ENCODE results near the gene SH3BP2. TPM values are rescaled to one million over a fixed set of nuclear protein-coding genes. Genes with fewer than 3 reads are reported as not detected.

Gene SH3BP2
- total and polyA plus RNA-seq, 10 donors: 42.0 to 295 (median 237) TPM

GRCh38 chr4:2849267-2850152 is 56.6 kb downstream of the SH3BP2 start:
- TF ChIP-seq CTCF (IDR thresholded peaks at IDR 0.05 in 8 of 11, conservative IDR thresholded peaks at IDR 0.05 in 3 of 11) (no peak), POLR2A (IDR thresholded peaks at IDR 0.05) (no peak), POLR2AphosphoS5 (IDR thresholded peaks at IDR 0.05) (no peak)
- WGBS, 5 donors: 70 to 71% (median 70%) methylated on average over 9 of the region's 9 CpGs
- peak overlapping the region in 6 of 8 donors; percentile 23 to 61 (median 41) for H3K27ac ChIP-seq
- peaks cover 74 to 100% (median 96%) of the 10 kb centered on the region in 6 donors for H3K4me1 ChIP-seq
- DNase-seq: no peak
- H3K36me3 ChIP-seq: peaks cover 0 to 15% (median 12%) of the 10 kb centered on the region in 6 donors
- no peaks in the 10 kb centered on the region for H3K27me3 ChIP-seq (replicated peaks in 1 of 7)
- intact Hi-C loops (cut with DNase I; ENCODE audit: low total_unique reads): loop anchor here (10.0 kb wide), 2 partner anchors 75 to 85 kb away; no protein-coding TSS in a partner anchor
- H3K4me3 ChIP-seq: no peak overlapping the region
- H3K9me3 ChIP-seq: no peaks in the 10 kb centered on the region

GRCh38 chr4:2850966-2851798 is 58.3 kb downstream of the SH3BP2 start:
- 59 to 68% (median 64%) methylated on average over 2 of the region's 2 CpGs for WGBS, 5 donors
- H3K9me3 ChIP-seq: no peaks in the 10 kb centered on the region
- peaks cover 0 to 21% (median 16%) of the 10 kb centered on the region in 6 donors for H3K36me3 ChIP-seq
- H3K4me3 ChIP-seq: no peak overlapping the region
- intact Hi-C loops (cut with DNase I; ENCODE audit: low total_unique reads): loop anchor here (10.0 kb wide), 2 partner anchors 74 to 86 kb away; no protein-coding TSS in a partner anchor
- DNase-seq: no peak
- peak overlapping the region in 6 of 8 donors; percentile 36 to 83 (median 74) for H3K27ac ChIP-seq
- no peaks in the 10 kb centered on the region for H3K27me3 ChIP-seq (replicated peaks in 1 of 7)
- H3K4me1 ChIP-seq: peaks cover 70 to 100% (median 95%) of the 10 kb centered on the region in 6 donors
- TF ChIP-seq POLR2AphosphoS5 (IDR thresholded peaks at IDR 0.05) (no peak), POLR2A (IDR thresholded peaks at IDR 0.05) (no peak), CTCF (IDR thresholded peaks at IDR 0.05 in 8 of 11, conservative IDR thresholded peaks at IDR 0.05 in 3 of 11) (no peak)

- TF ChIP-seq POLR2AphosphoS5 (IDR thresholded peaks at IDR 0.05) (peak; percentile 73 to 79 (median 74)), CTCF (IDR thresholded peaks at IDR 0.05 in 8 of 11, conservative IDR thresholded peaks at IDR 0.05 in 3 of 11) (no peak), POLR2A (IDR thresholded peaks at IDR 0.05) (no peak)
- peak; percentile 92 for DNase-seq
- WGBS, 5 donors: 15 to 28% (median 20%) methylated on average over 7 of the region's 7 CpGs
- Histone ChIP-seq H3K27ac (peak overlapping the region in 7 of 8 donors; percentile 27 to 83 (median 73)), H3K36me3 (peaks cover 0 to 24% (median 16%) of the 10 kb centered on the region in 6 donors), H3K4me3 (peak overlapping the region in 1 of 8 donors; percentile 34), H3K27me3 (replicated peaks in 1 of 7) (no peaks in the 10 kb centered on the region), H3K9me3 (no peaks in the 10 kb centered on the region), H3K4me1 (peaks cover 66 to 100% (median 93%) of the 10 kb centered on the region in 6 donors)
- intact Hi-C loops (cut with DNase I; ENCODE audit: low total_unique reads): loop anchor here (10.0 kb wide), 2 partner anchors 72 to 88 kb away; no protein-coding TSS in a partner anchor
These were observed 59.6 kb downstream of the SH3BP2 start for GRCh38 chr4:2852481-2852921.
